Caco-2 (cell line): Measurements from ENCODE around the gene MID1. TPM values are rescaled to one million over a fixed set of nuclear protein-coding genes. Genes with fewer than 3 reads are reported as not detected.
A peak's percentile ranks its signal among the peaks of the same experiment; 100 is the strongest.

ENCODE experiments used
- Bru-seq: library from RNA; stranded (reverse); fragments of 400-500 nt; gene quantifications from one replicate; lab custom pipeline; 2021; lab: Mats Ljungman, UMichigan
- BruChase-seq, 2 experiments: library from RNA; stranded (reverse); fragments of 400-500 nt; gene quantifications; one replicate each; lab custom pipeline; 2021; lab: Mats Ljungman, UMichigan
- BruUV-seq: library from RNA; stranded (reverse); fragments of 400-500 nt; replicated peaks from 2 replicates; lab custom pipeline; 2021; lab: Mats Ljungman, UMichigan
- CTCF ChIA-PET: fragments of 300-600 bp; sonication (Branson Sonifier 250); formaldehyde crosslinking; loops from one replicate; lab custom pipeline; 2022; ENCODE audit warnings: antibody characterized with exemption; lab: Charles Lee
- POLR2A ChIA-PET: fragments of 300-600 bp; sonication (Branson Sonifier 250); formaldehyde crosslinking; loops from one replicate; lab custom pipeline; 2022; ENCODE audit warnings: antibody characterized with exemption; lab: Charles Lee
- DNase-seq, 2 experiments: peaks; one replicate each; pipeline versions ENCODE4 v3.0.0 to v3.0.0-alpha.2; 2020 to 2022
- H3K27me3 ChIP-seq: replicated peaks from 2 replicates; pipeline ENCODE4 v1.6.0; 2011; ENCODE audit warnings: low read length; ENCODE audit not compliant: control insufficient read depth, insufficient read depth
- H3K36me3 ChIP-seq: 2 replicates; pipeline ENCODE4 v1.5.1; 2011; ENCODE audit warnings: low read length; ENCODE audit not compliant: control insufficient read depth, insufficient read depth
- H3K4me1 ChIP-seq: fragments of 250-450 bp; sonication (Bioruptor Pico); 2 replicates; pipeline ENCODE4 v1.5.1; 2020; ENCODE audit warnings: mild to moderate bottlenecking
- H3K4me3 ChIP-seq: 2 replicates; pipeline ENCODE4 v1.5.1; 2011; ENCODE audit warnings: low read depth, mild to moderate bottlenecking, control low read depth, low read length
- H3K9me3 ChIP-seq: fragments of 250-450 bp; sonication (Bioruptor Pico); 2 replicates; pipeline ENCODE4 v1.5.1; 2020; ENCODE audit warnings: mild to moderate bottlenecking, moderate library complexity
- H3K27ac Mint-ChIP-seq: one replicate; pipeline ENCODE4 v1.8.0; 2022; ENCODE audit warnings: mixed read lengths; ENCODE audit not compliant: unreplicated experiment
- H3K27me3 Mint-ChIP-seq: one replicate; pipeline ENCODE4 v1.8.0; 2022; ENCODE audit warnings: mixed read lengths; ENCODE audit not compliant: insufficient read depth, unreplicated experiment
- H3K36me3 Mint-ChIP-seq: one replicate; pipeline ENCODE4 v1.8.0; 2022; ENCODE audit warnings: mild to moderate bottlenecking, mixed read lengths; ENCODE audit not compliant: insufficient read depth, unreplicated experiment
- H3K4me1 Mint-ChIP-seq: one replicate; pipeline ENCODE4 v1.8.0; 2022; ENCODE audit warnings: low read depth, mixed read lengths; ENCODE audit not compliant: unreplicated experiment
- H3K4me3 Mint-ChIP-seq: one replicate; pipeline ENCODE4 v1.8.0; 2022; ENCODE audit warnings: mild to moderate bottlenecking, moderate library complexity, mixed read lengths; ENCODE audit not compliant: unreplicated experiment
- H3K9me3 Mint-ChIP-seq: one replicate; pipeline ENCODE4 v1.8.0; 2022; ENCODE audit warnings: mixed read lengths; ENCODE audit not compliant: unreplicated experiment
- intact Hi-C: fragments of 100-400 bp; cut with micrococcal nuclease; formaldehyde crosslinking; loops from one replicate; pipeline ENCODE4 v1.10.0; 2022; ENCODE audit not compliant: unreplicated experiment
- long read RNA-seq: library from polyadenylated mRNA; stranded (forward); transcript quantifications from one replicate; pipeline ENCODE4 v2.0.0, GENCODE V29; 2022
- total RNA-seq: library from RNA; stranded (reverse); gene quantifications from 2 replicates; pipeline ENCODE4 v1.2.3, GENCODE V29; 2022
- TF ChIP-seq, protein P1 (sequence below), 2 experiments: fragments of 200-600 bp in 1 of 2; IDR thresholded peaks; 1 replicate in 1 of 2; 2 replicates in 1 of 2; pipeline versions ENCODE4 v1.5.1 to v1.8.0; 2011 to 2022; ENCODE audit warnings: antibody characterized with exemption in 1 of 2, control low read depth in 1 of 2, inconsistent platforms in 1 of 2, low read depth in 1 of 2, low read length in 1 of 2, mild to moderate bottlenecking in 1 of 2, moderate library complexity in 1 of 2; ENCODE audit not compliant: insufficient read depth in 1 of 2, severe bottlenecking in 1 of 2, unreplicated experiment in 1 of 2

MID1 gene, protein sequence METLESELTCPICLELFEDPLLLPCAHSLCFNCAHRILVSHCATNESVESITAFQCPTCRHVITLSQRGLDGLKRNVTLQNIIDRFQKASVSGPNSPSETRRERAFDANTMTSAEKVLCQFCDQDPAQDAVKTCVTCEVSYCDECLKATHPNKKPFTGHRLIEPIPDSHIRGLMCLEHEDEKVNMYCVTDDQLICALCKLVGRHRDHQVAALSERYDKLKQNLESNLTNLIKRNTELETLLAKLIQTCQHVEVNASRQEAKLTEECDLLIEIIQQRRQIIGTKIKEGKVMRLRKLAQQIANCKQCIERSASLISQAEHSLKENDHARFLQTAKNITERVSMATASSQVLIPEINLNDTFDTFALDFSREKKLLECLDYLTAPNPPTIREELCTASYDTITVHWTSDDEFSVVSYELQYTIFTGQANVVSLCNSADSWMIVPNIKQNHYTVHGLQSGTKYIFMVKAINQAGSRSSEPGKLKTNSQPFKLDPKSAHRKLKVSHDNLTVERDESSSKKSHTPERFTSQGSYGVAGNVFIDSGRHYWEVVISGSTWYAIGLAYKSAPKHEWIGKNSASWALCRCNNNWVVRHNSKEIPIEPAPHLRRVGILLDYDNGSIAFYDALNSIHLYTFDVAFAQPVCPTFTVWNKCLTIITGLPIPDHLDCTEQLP
- 54.0 and 61.3 TPM in 2 replicates for total RNA-seq
- Bru-seq, nascent RNA: percentile 86 among the genes with signal in this experiment
- percentile 87 among the genes with signal in this experiment for BruChase-seq, experiment 1, labeled RNA remaining after a 2-hour chase
- percentile 71 among the genes with signal in this experiment for BruChase-seq, experiment 2, labeled RNA remaining after a 6-hour chase
- long read RNA-seq, full-length matches to known transcripts: 31 of 70 reads
- long read RNA-seq, partial matches to known transcripts: 11 of 70 reads
- long read RNA-seq, other reads (novel, unspliced or antisense): 28 of 70 reads

DNA sequence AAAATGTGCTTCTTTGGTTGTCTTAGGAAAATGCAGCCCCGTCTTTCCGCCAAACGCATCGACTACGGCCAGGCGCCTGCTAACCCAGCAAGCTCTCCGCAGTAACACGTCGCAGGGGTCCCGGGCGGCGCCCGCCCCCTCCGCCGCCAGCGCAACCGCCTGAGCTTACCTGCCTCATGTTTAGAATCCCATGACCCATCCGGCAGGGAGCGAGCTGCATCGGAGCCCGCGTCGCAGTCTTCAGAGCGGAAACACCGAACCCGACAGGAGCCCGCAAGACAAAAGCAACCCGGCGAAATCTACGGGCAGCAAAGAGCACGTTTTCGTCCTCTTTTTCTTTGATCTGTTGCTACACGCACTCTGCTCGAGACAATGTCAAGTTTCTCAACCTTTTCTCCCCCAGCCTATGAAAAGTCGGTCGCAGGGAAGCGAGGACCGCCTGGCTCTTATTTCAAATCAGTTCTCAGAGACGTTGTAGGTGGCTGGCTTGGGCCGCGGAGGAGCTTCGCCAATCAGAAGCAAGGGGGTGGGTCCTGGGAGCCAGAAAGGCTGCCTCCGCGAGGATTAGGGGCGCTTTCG, at the start of gene MID1:
Gene MID1 (minus strand): TSS at position 465 of the 579 bp plus-strand sequence. CDS start 53,038 bp downstream, outside the sequence.
- Histone ChIP-seq H3K27me3 (no peaks in the 10 kb centered on the region), H3K4me3 (peak within 1 kb of the TSS; percentile 48), H3K4me1 (0 out of 2 replicates have a peak, but pooled peaks cover 21% of the 10 kb centered on the region), H3K36me3 (no peaks in the 10 kb centered on the region), H3K9me3 (no peaks in the 10 kb centered on the region)
- ChIA-PET POLR2A (interaction anchor here (0.6 to 1.1 kb wide), 4 partner anchors 10 to 1099 kb away, joined by 3 to 4 read pairs (median 4); no protein-coding TSS in a partner anchor), CTCF (interaction anchor here (0.5 to 1.0 kb wide), 2 partner anchors 79 to 480 kb away, joined by 4 read pairs; no protein-coding TSS in a partner anchor)
- peak within 1 kb of the TSS; percentile 95 for H3K4me3 Mint-ChIP-seq
- H3K27ac Mint-ChIP-seq: peak within 1 kb of the TSS; percentile 86
- DNase-seq: peak; percentile 75 to 79
- TF ChIP-seq, protein P1, sequence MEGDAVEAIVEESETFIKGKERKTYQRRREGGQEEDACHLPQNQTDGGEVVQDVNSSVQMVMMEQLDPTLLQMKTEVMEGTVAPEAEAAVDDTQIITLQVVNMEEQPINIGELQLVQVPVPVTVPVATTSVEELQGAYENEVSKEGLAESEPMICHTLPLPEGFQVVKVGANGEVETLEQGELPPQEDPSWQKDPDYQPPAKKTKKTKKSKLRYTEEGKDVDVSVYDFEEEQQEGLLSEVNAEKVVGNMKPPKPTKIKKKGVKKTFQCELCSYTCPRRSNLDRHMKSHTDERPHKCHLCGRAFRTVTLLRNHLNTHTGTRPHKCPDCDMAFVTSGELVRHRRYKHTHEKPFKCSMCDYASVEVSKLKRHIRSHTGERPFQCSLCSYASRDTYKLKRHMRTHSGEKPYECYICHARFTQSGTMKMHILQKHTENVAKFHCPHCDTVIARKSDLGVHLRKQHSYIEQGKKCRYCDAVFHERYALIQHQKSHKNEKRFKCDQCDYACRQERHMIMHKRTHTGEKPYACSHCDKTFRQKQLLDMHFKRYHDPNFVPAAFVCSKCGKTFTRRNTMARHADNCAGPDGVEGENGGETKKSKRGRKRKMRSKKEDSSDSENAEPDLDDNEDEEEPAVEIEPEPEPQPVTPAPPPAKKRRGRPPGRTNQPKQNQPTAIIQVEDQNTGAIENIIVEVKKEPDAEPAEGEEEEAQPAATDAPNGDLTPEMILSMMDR (IDR thresholded peaks at IDR 0.05; ENCODE audit: insufficient read depth in 1 of 2, low read depth in 1 of 2, low read length in 1 of 2, severe bottlenecking in 1 of 2, unreplicated experiment in 1 of 2): no peak
- peaks cover 18% of the 10 kb centered on the region for H3K4me1 Mint-ChIP-seq
- no peaks in the 10 kb centered on the region for H3K9me3 Mint-ChIP-seq
- intact Hi-C loops: loop anchor here (2.0 kb wide), 1 partner anchor 17 kb away; no protein-coding TSS in a partner anchor
- no peaks in the 10 kb centered on the region for H3K27me3 Mint-ChIP-seq
- TSS peak; percentile 56 for BruUV-seq
- peaks cover 17% of the 10 kb centered on the region for H3K36me3 Mint-ChIP-seq

DNA sequence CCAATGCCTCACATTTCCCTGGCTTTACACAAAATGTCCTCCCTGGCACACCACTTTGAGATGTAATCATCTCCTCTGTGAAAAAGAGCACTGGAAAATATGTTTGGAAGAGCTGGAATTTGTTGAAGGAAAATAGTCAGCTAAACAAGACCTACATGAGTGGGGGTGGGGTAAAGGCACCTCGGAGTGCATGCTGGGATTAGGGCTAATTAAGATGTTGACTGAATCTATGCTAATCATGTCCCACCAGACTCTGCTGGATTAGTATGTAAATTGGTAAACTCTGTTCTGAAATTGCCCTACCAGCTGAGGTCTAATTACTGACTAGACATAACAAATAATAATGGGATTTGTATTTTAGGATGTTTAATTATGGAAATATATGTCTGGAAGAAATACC, 46.8 kb upstream of the MID1 start:
- ChIA-PET CTCF (no interaction called here), POLR2A (no interaction called here)
- H3K9me3 ChIP-seq: no peaks in the 10 kb centered on the region
- no peak overlapping the region for H3K27ac Mint-ChIP-seq
- no peaks in the 10 kb centered on the region for H3K36me3 Mint-ChIP-seq
- H3K4me1 ChIP-seq: no peaks in the 10 kb centered on the region
- DNase-seq: no peak
- no peaks in the 10 kb centered on the region for H3K27me3 ChIP-seq
- no TSS peak for BruUV-seq
- H3K4me1 Mint-ChIP-seq: peaks cover 8% of the 10 kb centered on the region
- intact Hi-C loops: no loop called here
- H3K27me3 Mint-ChIP-seq: no peaks in the 10 kb centered on the region
- no peak overlapping the region for H3K4me3 ChIP-seq
- TF ChIP-seq, protein P1 (IDR thresholded peaks at IDR 0.05; ENCODE audit: insufficient read depth in 1 of 2, low read depth in 1 of 2, low read length in 1 of 2, severe bottlenecking in 1 of 2, unreplicated experiment in 1 of 2): no peak
- H3K4me3 Mint-ChIP-seq: no peak overlapping the region
- H3K36me3 ChIP-seq: no peaks in the 10 kb centered on the region
- no peaks in the 10 kb centered on the region for H3K9me3 Mint-ChIP-seq
